H1 (cell line): ENCODE data around the gene BCKDHA. TPM values are rescaled to one million over a fixed set of nuclear protein-coding genes. Genes with fewer than 3 reads are reported as not detected.

ENCODE experiments used
- CTCF ChIA-PET: fragments of 300-600 bp; sonication (Branson Sonifier 250); formaldehyde crosslinking; loops from one replicate; lab custom pipeline; 2021; ENCODE audit not compliant: partially characterized antibody; lab: Charles Lee
- POLR2A ChIA-PET: fragments of 300-600 bp; sonication (Branson Sonifier 250); formaldehyde crosslinking; loops from one replicate; lab custom pipeline; 2021; ENCODE audit warnings: inconsistent platforms; ENCODE audit not compliant: partially characterized antibody; lab: Charles Lee
- DNase-seq, 2 experiments: peaks; one replicate each; pipeline versions ENCODE4 v3.0.0 to v3.0.0-alpha.2; 2010 to 2022; ENCODE audit warnings: low spot score in 2 of 2, low read depth in 1 of 2, mixed read lengths in 1 of 2
- FAIRE-seq: peaks from 2 replicates; lab custom pipeline; 2011; peaks lifted over from hg19 to GRCh38; lab: Jason Lieb, UNC
- H2AFZ ChIP-seq: 2 replicates; pipeline ENCODE4 v1.8.1; 2012; ENCODE audit warnings: low read length, inconsistent platforms
- H2AK5ac ChIP-seq: 2 replicates; pipeline ENCODE4 v1.6.1; 2013; ENCODE audit warnings: low read depth, low read length
- H2BK120ac ChIP-seq: replicated peaks from 2 replicates; pipeline ENCODE3; 2013; ENCODE audit warnings: low read depth, low read length, inconsistent platforms
- H2BK12ac ChIP-seq: 2 replicates; pipeline ENCODE4 v1.6.1; 2013; ENCODE audit warnings: low read depth, low read length
- H2BK15ac ChIP-seq: 2 replicates; pipeline ENCODE4 v1.6.1; 2013; ENCODE audit warnings: low read length
- H2BK20ac ChIP-seq: 2 replicates; pipeline ENCODE4 v1.6.1; 2013; ENCODE audit warnings: low read length
- H2BK5ac ChIP-seq: 2 replicates; pipeline ENCODE4 v1.6.1; 2013; ENCODE audit warnings: low read depth, low read length
- H3K14ac ChIP-seq: 2 replicates; pipeline ENCODE4 v1.6.1; 2013; ENCODE audit warnings: inconsistent platforms; ENCODE audit not compliant: insufficient read length
- H3K18ac ChIP-seq: 2 replicates; pipeline ENCODE4 v1.6.1; 2013; ENCODE audit warnings: low read length; ENCODE audit errors: extremely low read depth
- H3K23ac ChIP-seq: 2 replicates; pipeline ENCODE4 v1.6.1; 2013; ENCODE audit warnings: inconsistent platforms; ENCODE audit not compliant: insufficient read length
- H3K23me2 ChIP-seq: 2 replicates; pipeline ENCODE4 v1.6.1; 2013; ENCODE audit warnings: low read depth, low read length
- H3K27ac ChIP-seq: 2 replicates; pipeline ENCODE4 v1.6.1; 2011; ENCODE audit warnings: low read depth, low read length, inconsistent platforms
- H3K27me3 ChIP-seq, 4 experiments: replicated peaks in 1 of 4; 1 replicate in 1 of 4; 2 replicates in 3 of 4; pipeline versions ENCODE4 v1.6.1 to v1.8.1; 2011 to 2013; ENCODE audit warnings: low read length in 3 of 4, mild to moderate bottlenecking in 3 of 4, inconsistent platforms in 2 of 4, mixed read lengths in 2 of 4, moderate library complexity in 1 of 4; ENCODE audit not compliant: control insufficient read depth in 3 of 4, insufficient read depth in 3 of 4; ENCODE audit errors: extremely low read depth in 1 of 4
- H3K36me3 ChIP-seq, 4 experiments: 2 replicates each; pipeline versions ENCODE4 v1.6.1 to v1.8.1; 2011 to 2013; ENCODE audit warnings: mild to moderate bottlenecking in 4 of 4, low read length in 3 of 4, moderate library complexity in 2 of 4, control low read depth in 1 of 4, inconsistent platforms in 1 of 4; ENCODE audit not compliant: insufficient read depth in 4 of 4, control insufficient read depth in 2 of 4
- H3K4ac ChIP-seq: replicated peaks from 2 replicates; pipeline ENCODE3; 2013; ENCODE audit warnings: low read length, low read depth, mixed read lengths, inconsistent platforms; ENCODE audit not compliant: insufficient read length
- H3K4me1 ChIP-seq, 4 experiments: replicated peaks in 1 of 4; 1 replicate in 1 of 4; 2 replicates in 3 of 4; pipeline versions ENCODE4 v1.6.1 to v1.8.1; 2011 to 2013; ENCODE audit warnings: low read length in 3 of 4, inconsistent platforms in 2 of 4, mixed read lengths in 1 of 4; ENCODE audit not compliant: insufficient read depth in 4 of 4, control insufficient read depth in 3 of 4
- H3K4me2 ChIP-seq, 2 experiments: 2 replicates each; pipeline versions ENCODE4 v1.6.1 to v1.8.1; 2011 to 2013; ENCODE audit warnings: low read depth in 2 of 2, low read length in 2 of 2, control low read depth in 1 of 2, inconsistent platforms in 1 of 2, mild to moderate bottlenecking in 1 of 2; ENCODE audit not compliant: insufficient read depth in 1 of 2
- H3K4me3 ChIP-seq, 4 experiments: fragments of 200-600, 300-600 bp in 1 of 4; sonication (generic), shearing (Covaris generic), sonication (Bioruptor Twin) in 1 of 4; 2 replicates each; pipeline versions ENCODE4 v1.5.1 to v1.8.1; 2011 to 2016; ENCODE audit warnings: low read length in 4 of 4, low read depth in 3 of 4, control low read depth in 2 of 4, inconsistent platforms in 2 of 4, mild to moderate bottlenecking in 2 of 4, mixed read lengths in 1 of 4, moderate library complexity in 1 of 4; ENCODE audit not compliant: insufficient read depth in 2 of 4; ENCODE audit errors: extremely low read depth in 1 of 4
- H3K56ac ChIP-seq: replicated peaks from 2 replicates; pipeline ENCODE3; 2013; ENCODE audit warnings: low read depth, mild to moderate bottlenecking, mixed read lengths, low read length, inconsistent platforms; ENCODE audit not compliant: insufficient read length
- H3K79me1 ChIP-seq: 2 replicates; pipeline ENCODE4 v1.6.1; 2013; ENCODE audit warnings: low read depth, low read length, control low read depth
- H3K79me2 ChIP-seq, 2 experiments: 2 replicates each; pipeline versions ENCODE4 v1.6.1 to v1.8.1; 2012 to 2013; ENCODE audit warnings: low read length in 2 of 2, mild to moderate bottlenecking in 2 of 2, inconsistent platforms in 1 of 2; ENCODE audit not compliant: insufficient read depth in 2 of 2, control insufficient read depth in 1 of 2
- H3K9ac ChIP-seq, 4 experiments: replicated peaks in 1 of 4; 1 replicate in 1 of 4; 2 replicates in 3 of 4; pipeline versions ENCODE4 v1.6.1 to v1.8.1; 2011 to 2013; ENCODE audit warnings: low read depth in 3 of 4, low read length in 3 of 4, control low read depth in 2 of 4, mild to moderate bottlenecking in 2 of 4, moderate library complexity in 2 of 4, inconsistent platforms in 1 of 4; ENCODE audit errors: extremely low read depth in 1 of 4
- H3K9me3 ChIP-seq, 2 experiments: 2 replicates each; pipeline versions ENCODE4 v1.6.1 to v1.8.1; 2012 to 2013; ENCODE audit warnings: mild to moderate bottlenecking in 2 of 2, moderate library complexity in 2 of 2, control low read depth in 1 of 2, inconsistent platforms in 1 of 2, low read depth in 1 of 2, low read length in 1 of 2, mixed read lengths in 1 of 2; ENCODE audit not compliant: insufficient read depth in 2 of 2
- H4K20me1 ChIP-seq, 2 experiments: replicated peaks in 1 of 2; 2 replicates each; pipeline versions ENCODE3 to v1.8.1; 2011 to 2013; ENCODE audit warnings: inconsistent platforms in 2 of 2, low read length in 2 of 2, mild to moderate bottlenecking in 1 of 2; ENCODE audit not compliant: insufficient read depth in 2 of 2, control insufficient read depth in 1 of 2
- H4K5ac ChIP-seq: 2 replicates; pipeline ENCODE4 v1.6.1; 2013; ENCODE audit warnings: low read length, low read depth, mixed read lengths, inconsistent platforms; ENCODE audit not compliant: insufficient read length
- H4K8ac ChIP-seq: 2 replicates; pipeline ENCODE4 v1.8.0; 2013; ENCODE audit warnings: mild to moderate bottlenecking, moderate library complexity, low read length, inconsistent platforms; ENCODE audit not compliant: insufficient read depth; ENCODE audit errors: extremely low read depth
- H4K91ac ChIP-seq: replicated peaks from 2 replicates; pipeline ENCODE3; 2013; ENCODE audit warnings: low read length, mixed read lengths, inconsistent platforms; ENCODE audit not compliant: insufficient read length
- CTBP2 ChIP-seq: IDR thresholded peaks from 2 replicates; pipeline ENCODE4 v1.7.0; 2011; ENCODE audit warnings: borderline replicate concordance, mild to moderate bottlenecking, moderate library complexity, mixed read lengths, low read length; ENCODE audit not compliant: insufficient read depth, insufficient read length
- EGR1 ChIP-seq: IDR thresholded peaks from 2 replicates; pipeline ENCODE4 v1.6.1; 2011; ENCODE audit warnings: low read depth, low read length, borderline replicate concordance
- WGBS, 2 experiments: shearing (Covaris generic) in 1 of 2; methylation state at CpG; one replicate each; pipeline versions ENCODE4 v1.1.6 to v1.1.7; 2013 to 2015; ENCODE audit warnings: low lambda C conversion rate in 2 of 2, mixed read lengths in 2 of 2, inconsistent platforms in 1 of 2, low coverage in 1 of 2, missing lambda C conversion rate in 1 of 2; ENCODE audit not compliant: insufficient replicate concordance in 2 of 2, insufficient coverage in 1 of 2, insufficient read length in 1 of 2; ENCODE audit errors: extremely low coverage in 1 of 2, missing lambda C conversion rate in 1 of 2; 5-methylcytosine and 5-hydroxymethylcytosine counted together
- polyA plus RNA-seq, 7 experiments: library from polyadenylated mRNA; depleted of rRNA in 3 of 7; stranded (reverse) in 5 of 7; unstranded in 2 of 7; fragments of >200 nt in 5 of 7; fragments of 200-250 nt in 2 of 7; gene quantifications; 1 replicate in 5 of 7; 2 replicates in 1 of 7; 4 replicates in 1 of 7; pipeline versions ENCODE4 v1.2.1 to v1.2.3, GENCODE V29; 2011 to 2013; ENCODE audit warnings: missing spikeins in 2 of 7, mixed read lengths in 2 of 7
- total RNA-seq: library from RNA; stranded (reverse); fragmentation: NEBNext Ultra II Directional; extraction: Animal tissue kit (Norgen Biotek cat#: 25700); gene quantifications from 2 replicates; pipeline ENCODE4 v1.2.1, GENCODE V29; 2021
- TF ChIP-seq, protein P1 (sequence below): IDR thresholded peaks from 2 replicates; pipeline ENCODE4 v1.6.1; 2012; ENCODE audit warnings: inconsistent platforms

The BCKDHA gene
- total and polyA plus RNA-seq, 2 of the 8 experiments (the other 6 are each of a cell fraction or from before 2014, with no cell fraction given), result 14.2 to 69.6 TPM

DNA sequence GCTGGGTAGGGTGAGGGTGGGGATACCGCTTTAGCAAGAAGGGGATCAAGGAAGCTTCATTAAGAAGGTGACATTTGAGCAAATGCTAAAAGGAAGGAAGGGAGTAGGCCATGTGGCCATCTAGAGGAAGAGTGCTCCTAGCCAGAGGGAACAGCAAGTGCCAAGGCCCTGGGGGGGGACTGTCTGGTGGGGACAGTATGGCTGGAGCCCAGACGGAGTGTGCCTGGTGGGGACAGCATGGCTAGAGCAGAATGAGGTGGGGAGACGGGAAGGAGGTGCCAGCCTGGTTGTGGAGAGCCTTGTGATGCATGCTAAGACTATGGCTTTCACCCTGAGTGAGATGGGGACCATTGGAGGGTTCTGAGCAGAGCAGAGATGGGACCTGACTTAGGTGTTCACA is 41.8 kb upstream of the BCKDHA start:
- Histone ChIP-seq H3K23me2 (peaks cover 26% of the 10 kb centered on the region), H3K4me2 (no peak overlapping the region), H3K4me3 (no peak overlapping the region), H2BK15ac (no peak overlapping the region), H3K9me3 (no peaks in the 10 kb centered on the region), H2AK5ac (no peak overlapping the region), H4K8ac (peak overlapping the region; percentile 17; the same call in 1 of the 2 replicates), H4K5ac (no peak overlapping the region), H2BK20ac (no peak overlapping the region), H3K27ac (no peak overlapping the region), H3K4me1 (peaks cover 0 to 14% (median 4%) of the 10 kb centered on the region in 4 experiments; a peak in 5 of 7 replicates), H3K79me1 (no peaks in the 10 kb centered on the region; the same call in 1 of the 2 replicates), H2BK120ac (no peak overlapping the region), H3K9ac (no peak overlapping the region), H3K23ac (no peak overlapping the region), H3K4ac (no peak overlapping the region), H2AFZ (no peak overlapping the region), H2BK5ac (no peak overlapping the region), H4K91ac (no peak overlapping the region), H3K18ac (no peak overlapping the region), H3K56ac (no peak overlapping the region), H3K27me3 (peaks cover 10 to 28% (median 22%) of the 10 kb centered on the region in 4 experiments), H2BK12ac (no peak overlapping the region), H4K20me1 (peaks cover 0 to 7% of the 10 kb centered on the region in 2 experiments), H3K36me3 (no peaks in the 10 kb centered on the region), H3K79me2 (no peaks in the 10 kb centered on the region), H3K14ac (no peak overlapping the region)
- DNase-seq (no peak), FAIRE-seq (no peak)
- POLR2A ChIA-PET, result interaction anchor here (0.9 to 5.4 kb wide), 3 partner anchors 8 to 81 kb away, joined by 3 to 29 read pairs (median 3); partner anchors contain the start of genes B9D2 and CCDC97
- 73% methylated on average over 3 of the region's 3 CpGs; no CpG with 5 or more reads in 1 of the 2 experiments for WGBS, 2 experiments
- CTCF ChIA-PET, result interaction anchor here (0.5 to 8.0 kb wide), 9 partner anchors 9 to 579 kb away, joined by 3 to 37 read pairs (median 4); partner anchors contain the start of gene B9D2
- TF ChIP-seq, protein P1, sequence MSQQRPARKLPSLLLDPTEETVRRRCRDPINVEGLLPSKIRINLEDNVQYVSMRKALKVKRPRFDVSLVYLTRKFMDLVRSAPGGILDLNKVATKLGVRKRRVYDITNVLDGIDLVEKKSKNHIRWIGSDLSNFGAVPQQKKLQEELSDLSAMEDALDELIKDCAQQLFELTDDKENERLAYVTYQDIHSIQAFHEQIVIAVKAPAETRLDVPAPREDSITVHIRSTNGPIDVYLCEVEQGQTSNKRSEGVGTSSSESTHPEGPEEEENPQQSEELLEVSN, result no peak
- TF ChIP-seq EGR1 (no peak), CTBP2 (no peak)
